Activated CD8-positive, alpha-beta T cell treated with anti-CD3 and anti-CD28 coated beads, Interleukin-2, amount 10 ng/mL, durations not matched to agents 7 days and 5 days (primary cell): ENCODE results near the gene MYCL. TPM values are rescaled to one million over a fixed set of nuclear protein-coding genes. Genes with fewer than 3 reads are reported as not detected.
"Not testable (repeated sequence)": the region's sequence is repeated elsewhere in the genome, so short reads cannot be mapped to it uniquely, and the experiment has no call there.

Experiments
- ATAC-seq: fragments of 150-1000 bp; cut with Tn5 transposase; one replicate; pipeline ENCODE4 v1.10.0; 2021; ENCODE audit warnings: moderate library complexity
- CTCF ChIA-PET: fragments of 350-600 bp; sonication (Branson Sonifier 250); formaldehyde crosslinking; loops from one replicate; lab custom pipeline; 2021; ENCODE audit warnings: antibody characterized with exemption; lab: Charles Lee
- POLR2A ChIA-PET: fragments of 350-600 bp; sonication (Branson Sonifier 250); formaldehyde crosslinking; loops from one replicate; lab custom pipeline; 2021; ENCODE audit warnings: antibody characterized with exemption; lab: Charles Lee
- DNase-seq: peaks from one replicate; pipeline ENCODE4 v3.0.0-alpha.2; 2020
- H3K27ac Mint-ChIP-seq: one replicate; pipeline ENCODE4 v1.8.0; 2021; ENCODE audit warnings: mild to moderate bottlenecking, mixed read lengths
- H3K27me3 Mint-ChIP-seq: one replicate; pipeline ENCODE4 v1.8.0; 2021; ENCODE audit warnings: low read depth, mixed read lengths
- H3K36me3 Mint-ChIP-seq: one replicate; pipeline ENCODE4 v1.8.0; 2021; ENCODE audit warnings: low read depth, mixed read lengths
- H3K4me1 Mint-ChIP-seq: one replicate; pipeline ENCODE4 v1.8.0; 2021; ENCODE audit warnings: low read depth, mixed read lengths
- H3K4me3 Mint-ChIP-seq: one replicate; pipeline ENCODE4 v1.8.0; 2021; ENCODE audit warnings: mild to moderate bottlenecking, mixed read lengths
- H3K9me3 Mint-ChIP-seq: one replicate; pipeline ENCODE4 v1.8.0; 2022; ENCODE audit warnings: mixed read lengths; ENCODE audit not compliant: insufficient read depth
- total RNA-seq, 2 experiments: library from RNA; stranded (reverse); gene quantifications; one replicate each; pipeline ENCODE4 v1.2.3, GENCODE V29; 2021

Gene MYCL
- total RNA-seq, 2 experiments from 2014 or later, result not detected

- CTCF ChIA-PET, result interaction anchor here (1.0 to 1.8 kb wide), 4 partner anchors 20 to 150 kb away, joined by 3 to 11 read pairs (median 4); partner anchors contain the start of gene MYCL
- Mint-ChIP-seq H3K4me3 (peak overlapping the region; percentile 95), H3K4me1 (peaks cover 28% of the 10 kb centered on the region), H3K9me3 (no peaks in the 10 kb centered on the region), H3K27ac (no peak overlapping the region), H3K36me3 (peaks cover 17% of the 10 kb centered on the region), H3K27me3 (no peaks in the 10 kb centered on the region)
- POLR2A ChIA-PET, result interaction anchor here (0.6 kb wide), 3 partner anchors 14 to 333 kb away, joined by 3 to 4 read pairs (median 3); no protein-coding TSS in a partner anchor
- no peak for ATAC-seq
- DNase-seq, result no peak
Measured at GRCh38 chr1:39882152-39882551, 19.6 kb downstream of the MYCL start.

- H3K27me3 Mint-ChIP-seq, result no peaks in the 10 kb centered on the region
Measured at GRCh38 chr1:39877980-39878956, 23.4 kb downstream of the MYCL start.

DNA sequence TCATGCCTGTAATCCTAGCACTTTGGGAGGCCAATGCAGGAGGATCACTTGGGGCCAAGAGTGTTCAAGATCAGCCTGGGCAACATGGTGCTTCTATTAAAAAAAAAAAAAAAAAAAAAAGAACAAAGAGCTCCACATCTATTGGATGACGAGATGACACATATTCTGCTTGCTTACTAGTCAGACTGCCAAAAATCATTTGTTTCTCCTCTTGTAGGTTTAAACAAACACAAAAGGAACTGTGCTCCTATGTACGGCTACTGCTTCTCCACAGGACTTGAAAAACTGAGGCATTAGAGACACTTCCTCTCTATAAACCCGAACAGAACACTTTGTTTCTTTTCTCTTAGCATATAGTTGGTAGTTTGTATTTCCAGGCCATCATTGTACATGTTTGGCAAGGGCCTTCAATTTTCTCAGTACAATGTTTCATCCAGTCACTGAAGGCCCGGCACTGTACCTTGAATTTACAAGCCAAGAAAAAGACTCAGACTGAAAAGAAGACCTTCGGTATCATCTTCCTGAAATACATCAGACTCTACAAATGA, 24.4 kb downstream of the MYCL start:
- CTCF ChIA-PET, result interaction anchor here (1.4 kb wide), 1 partner anchor 220 kb away, joined by 3 read pairs; no protein-coding TSS in a partner anchor
- H3K4me3 Mint-ChIP-seq, result no peak overlapping the region
- POLR2A ChIA-PET, result no interaction called here
- peaks cover 24% of the 10 kb centered on the region for H3K36me3 Mint-ChIP-seq
- H3K27ac Mint-ChIP-seq, result no peak overlapping the region
- ATAC-seq (no peak), DNase-seq (no peak)
- peaks cover 35% of the 10 kb centered on the region for H3K4me1 Mint-ChIP-seq
- no peaks in the 10 kb centered on the region for H3K27me3 Mint-ChIP-seq
- H3K9me3 Mint-ChIP-seq, result no peaks in the 10 kb centered on the region

More at GRCh38 chr1:39877980-39878956, 23.4 kb downstream of the MYCL start:
- Mint-ChIP-seq H3K4me3 (no peak overlapping the region), H3K36me3 (peaks cover 24% of the 10 kb centered on the region), H3K27ac (no peak overlapping the region), H3K9me3 (no peaks in the 10 kb centered on the region), H3K4me1 (peaks cover 40% of the 10 kb centered on the region)
- DNase-seq (no peak), ATAC-seq (no peak)
- POLR2A ChIA-PET, result no interaction called here
- CTCF ChIA-PET, result no interaction called here

- no peak for DNase-seq
- CTCF ChIA-PET, result interaction anchor here (1.4 kb wide), 1 partner anchor 219 kb away, joined by 3 read pairs; no protein-coding TSS in a partner anchor
- no peak for ATAC-seq
Measured at GRCh38 chr1:39876144-39876543, 25.6 kb downstream of the MYCL start.

DNA sequence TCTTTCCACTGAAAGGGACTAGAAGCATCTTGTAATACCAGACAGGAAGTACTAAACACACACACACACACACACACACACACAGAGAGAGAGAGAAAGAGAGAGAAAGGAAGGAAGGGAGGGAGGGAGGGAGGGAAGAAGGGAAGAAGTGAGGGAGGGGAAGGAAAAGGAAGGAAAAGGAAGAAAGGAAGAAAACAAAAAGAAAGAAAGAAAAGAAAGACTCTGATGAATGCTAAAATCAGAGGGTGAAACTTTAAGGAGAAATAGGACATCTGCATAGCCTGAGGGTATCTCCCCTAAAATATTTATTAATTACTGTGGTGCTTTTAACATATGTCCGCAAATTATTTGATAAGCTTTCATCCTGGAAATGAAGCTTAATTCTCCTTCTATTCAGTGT, 29.0 kb downstream of the MYCL start:
- H3K36me3 Mint-ChIP-seq, result peaks cover 25% of the 10 kb centered on the region
- H3K4me1 Mint-ChIP-seq, result peaks cover 23% of the 10 kb centered on the region
- H3K4me3 Mint-ChIP-seq, result no peak overlapping the region
- H3K27ac Mint-ChIP-seq, result no peak overlapping the region
- DNase-seq (no peak), ATAC-seq (no peak)
- ChIA-PET CTCF (interaction anchor here (0.6 to 1.2 kb wide), 2 partner anchors 27 to 29 kb away, joined by 4 to 5 read pairs; partner anchors contain the start of gene MYCL), POLR2A (no interaction called here)
- no peaks in the 10 kb centered on the region for H3K27me3 Mint-ChIP-seq
- H3K9me3 Mint-ChIP-seq, result no peaks in the 10 kb centered on the region

More at GRCh38 chr1:39876144-39876543, 25.6 kb downstream of the MYCL start:
- Mint-ChIP-seq H3K27me3 (no peaks in the 10 kb centered on the region), H3K27ac (no peak overlapping the region), H3K4me1 (peaks cover 28% of the 10 kb centered on the region), H3K4me3 (no peak overlapping the region), H3K9me3 (no peaks in the 10 kb centered on the region), H3K36me3 (peaks cover 21% of the 10 kb centered on the region)
- POLR2A ChIA-PET, result no interaction called here

DNA sequence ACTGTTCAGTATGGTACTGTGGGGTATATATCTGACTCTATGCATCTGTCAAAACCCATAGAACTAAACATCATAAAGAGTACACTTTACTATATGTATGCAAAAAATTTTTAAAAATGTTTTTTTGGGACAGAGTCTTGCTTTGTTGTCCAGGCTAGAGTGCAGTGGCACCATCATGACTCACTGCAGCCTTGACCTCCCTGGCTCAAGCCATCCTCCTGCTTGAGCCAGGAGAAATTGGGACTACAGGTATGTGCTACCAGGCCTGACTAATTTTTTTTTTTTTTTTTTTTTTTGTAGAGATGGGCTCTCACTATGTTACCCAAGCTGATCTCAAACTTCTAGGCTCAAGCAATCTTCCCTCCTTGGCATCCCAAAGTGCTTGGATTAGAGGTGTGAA, 29.9 kb downstream of the MYCL start:
- no peaks in the 10 kb centered on the region for H3K27me3 Mint-ChIP-seq
- no peak overlapping the region for H3K4me3 Mint-ChIP-seq
- H3K9me3 Mint-ChIP-seq, result no peaks in the 10 kb centered on the region
- DNase-seq, result no peak
- no peak overlapping the region for H3K27ac Mint-ChIP-seq
- H3K4me1 Mint-ChIP-seq, result peaks cover 18% of the 10 kb centered on the region
- ATAC-seq, result no peak
- peaks cover 19% of the 10 kb centered on the region for H3K36me3 Mint-ChIP-seq
- ChIA-PET POLR2A (no interaction called here), CTCF (interaction anchor here (1.2 kb wide), 1 partner anchor 30 kb away, joined by 5 read pairs; the partner anchor contains the start of gene MYCL)

GRCh38 chr1:39871043-39871442, 30.7 kb downstream of the MYCL start:
- Mint-ChIP-seq H3K36me3 (peaks cover 16% of the 10 kb centered on the region), H3K4me1 (peaks cover 17% of the 10 kb centered on the region)
- CTCF ChIA-PET, result interaction anchor here (1.1 kb wide), 1 partner anchor 32 kb away, joined by 3 read pairs; no protein-coding TSS in a partner anchor
- H3K27ac Mint-ChIP-seq, H3K9me3 Mint-ChIP-seq, DNase-seq, ATAC-seq, POLR2A ChIA-PET, H3K27me3 Mint-ChIP-seq, H3K4me3 Mint-ChIP-seq: not testable (repeated sequence)

DNA sequence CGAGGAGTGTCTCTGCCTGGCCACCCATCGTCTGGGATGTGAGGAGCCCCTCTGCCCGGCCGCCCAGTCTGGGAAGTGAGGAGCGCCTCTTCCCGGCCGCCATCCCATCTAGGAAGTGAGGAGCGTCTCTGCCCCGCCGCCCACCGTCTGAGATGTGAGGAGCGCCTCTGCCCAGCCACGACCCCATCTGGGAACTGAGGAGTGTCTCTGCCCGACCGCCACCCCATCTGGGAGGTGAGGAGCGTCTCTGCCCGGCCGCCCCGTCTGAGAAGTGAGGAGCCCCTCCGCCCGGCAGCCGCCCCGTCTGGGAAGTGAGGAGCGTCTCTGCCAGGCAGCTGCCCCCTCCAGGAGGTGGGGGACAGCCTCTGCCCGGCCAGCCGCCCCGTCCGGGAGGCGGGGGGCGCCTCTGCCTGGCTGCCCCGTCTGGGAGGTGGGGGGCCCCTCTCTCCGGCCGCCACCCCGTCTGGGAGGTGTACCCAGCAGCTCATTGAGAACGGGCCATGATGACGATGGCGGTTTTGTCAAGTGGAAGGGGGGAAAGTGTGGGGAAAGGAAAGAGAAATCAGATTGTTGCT, 32.1 kb downstream of the MYCL start:
- peaks cover 18% of the 10 kb centered on the region for H3K36me3 Mint-ChIP-seq
- H3K4me3 Mint-ChIP-seq, ATAC-seq, H3K27ac Mint-ChIP-seq, POLR2A ChIA-PET, DNase-seq, H3K27me3 Mint-ChIP-seq, H3K4me1 Mint-ChIP-seq, H3K9me3 Mint-ChIP-seq: not testable (repeated sequence)
- CTCF ChIA-PET, result interaction anchor here (1.0 kb wide), 1 partner anchor 84 kb away, joined by 3 read pairs; no protein-coding TSS in a partner anchor

GRCh38 chr1:39866767-39867166, 35.0 kb downstream of the MYCL start:
- Mint-ChIP-seq H3K4me1 (peaks cover 2% of the 10 kb centered on the region), H3K36me3 (peaks cover 24% of the 10 kb centered on the region), H3K27me3 (no peaks in the 10 kb centered on the region), H3K9me3 (no peaks in the 10 kb centered on the region), H3K4me3 (no peak overlapping the region), H3K27ac (no peak overlapping the region)
- CTCF ChIA-PET, result no interaction called here
- ATAC-seq (no peak), DNase-seq (no peak)
- POLR2A ChIA-PET, result no interaction called here

DNA sequence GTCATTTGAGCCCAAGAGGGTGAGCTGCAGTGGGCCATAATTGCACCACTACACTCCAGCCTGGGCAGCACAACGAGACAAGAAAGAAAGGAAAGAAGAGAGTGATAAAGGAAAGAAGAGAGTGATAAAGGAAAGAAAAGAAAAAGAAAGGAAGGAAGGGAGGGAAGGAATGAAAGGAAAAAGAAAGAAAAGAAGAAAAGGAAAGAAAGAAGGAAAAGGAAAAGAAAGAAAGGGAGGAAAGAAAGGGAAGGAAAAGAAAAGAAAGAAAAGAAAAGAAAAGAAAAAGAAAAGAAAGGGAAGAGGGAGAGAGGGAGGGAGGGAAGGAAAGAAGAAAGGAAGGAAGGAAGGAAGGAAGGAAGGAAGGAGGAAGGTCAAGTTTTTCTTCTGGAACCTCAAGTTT, 36.0 kb downstream of the MYCL start:
- POLR2A ChIA-PET, result no interaction called here
- H3K27me3 Mint-ChIP-seq, result no peaks in the 10 kb centered on the region
- no peak for DNase-seq
- no peaks in the 10 kb centered on the region for H3K9me3 Mint-ChIP-seq
- H3K4me1 Mint-ChIP-seq, result peaks cover 2% of the 10 kb centered on the region
- H3K27ac Mint-ChIP-seq, result peak overlapping the region; percentile 27
- CTCF ChIA-PET, result no interaction called here
- H3K4me3 Mint-ChIP-seq, result no peak overlapping the region
- ATAC-seq, result no peak
- H3K36me3 Mint-ChIP-seq, result peaks cover 26% of the 10 kb centered on the region

DNA sequence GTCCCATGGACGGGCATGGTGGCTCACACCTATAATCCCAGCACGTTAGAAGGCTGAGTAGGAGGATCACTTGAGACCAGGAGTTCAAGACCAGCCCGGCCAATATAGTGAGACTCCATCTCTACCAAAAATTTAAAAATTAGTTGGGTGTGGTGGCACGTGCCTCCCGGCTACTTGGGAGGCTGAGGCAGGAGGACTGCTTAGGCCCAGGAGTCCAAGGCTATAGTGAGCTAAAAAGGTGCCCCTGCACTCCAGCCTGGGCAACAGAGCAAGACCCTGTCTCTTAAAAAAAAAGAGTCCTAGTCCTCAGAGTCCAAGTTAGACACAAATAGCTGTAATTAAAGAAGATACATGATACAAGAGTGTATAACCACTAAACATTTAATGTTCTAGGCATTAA, 38.5 kb downstream of the MYCL start:
- peaks cover 17% of the 10 kb centered on the region for H3K36me3 Mint-ChIP-seq
- H3K27ac Mint-ChIP-seq, result no peak overlapping the region
- no peak for ATAC-seq
- no peak for DNase-seq
- CTCF ChIA-PET, result interaction anchor here (0.6 to 1.2 kb wide), 3 partner anchors 64 to 203 kb away, joined by 3 read pairs; no protein-coding TSS in a partner anchor
- no peaks in the 10 kb centered on the region for H3K9me3 Mint-ChIP-seq
- H3K27me3 Mint-ChIP-seq, result no peaks in the 10 kb centered on the region
- H3K4me1 Mint-ChIP-seq, result peaks cover 2% of the 10 kb centered on the region
- no peak overlapping the region for H3K4me3 Mint-ChIP-seq
- POLR2A ChIA-PET, result no interaction called here
